ENCODE results near the gene BANF2. TPM values are rescaled to one million over a fixed set of nuclear protein-coding genes. Genes with fewer than 3 reads are reported as not detected.

The BANF2 gene
- total and polyA plus RNA-seq, 2 experiments from 2014 or later = not detected

- TF ChIP-seq ZNF462 (CRISPR knock-in tag; IDR thresholded peaks at IDR 0.05) = no peak
- no peak for TF ChIP-seq STAT1 (IDR thresholded peaks at IDR 0.05; ENCODE audit: unreplicated experiment)
- TF ChIP-seq REST (IDR thresholded peaks at IDR 0.05; ENCODE audit: unreplicated experiment) = no peak
- no peak for TF ChIP-seq EZH2 (IDR thresholded peaks at IDR 0.05; ENCODE audit: low read depth, unreplicated experiment)
- no peak for TF ChIP-seq POLR2AphosphoS5 (IDR thresholded peaks at IDR 0.05; ENCODE audit: low read depth)
- TF ChIP-seq NANOG (IDR thresholded peaks at IDR 0.05; ENCODE audit: borderline replicate concordance) = no peak
Measured at GRCh38 chr20:17733767-17734304, 34.1 kb downstream of the BANF2 start (continued).
